Left ventricle myocardium inferior (tissue), 1 donor: Measurements from ENCODE around the gene ANKDD1B. TPM values are rescaled to one million over a fixed set of nuclear protein-coding genes. Genes with fewer than 3 reads are reported as not detected.
A peak's percentile ranks its signal among the peaks of the same experiment; 100 is the strongest.

Source experiments
- DNase-seq: peaks from one replicate; pipeline ENCODE4 v3.0.0-alpha.2; 2020
- H3K27ac ChIP-seq: fragments of 200-600 bp; replicated peaks from 2 replicates; pipeline ENCODE4 v1.8.0; 2021
- H3K27me3 ChIP-seq: fragments of 200-600 bp; 2 replicates; pipeline ENCODE4 v1.8.0; 2021; ENCODE audit warnings: low read depth
- H3K36me3 ChIP-seq: fragments of 200-600 bp; 2 replicates; pipeline ENCODE4 v1.8.0; 2021
- H3K4me1 ChIP-seq: fragments of 200-600 bp; 2 replicates; pipeline ENCODE4 v1.8.0; 2021
- H3K4me3 ChIP-seq: fragments of 200-600 bp; 2 replicates; pipeline ENCODE4 v1.8.0; 2021; ENCODE audit warnings: mild to moderate bottlenecking, moderate library complexity
- H3K9me3 ChIP-seq: fragments of 200-600 bp; replicated peaks from 2 replicates; pipeline ENCODE4 v1.8.0; 2021
- intact Hi-C: fragments of 100-400 bp; cut with micrococcal nuclease; formaldehyde crosslinking; loops from one replicate; pipeline ENCODE4 v1.11.0; 2022
- total RNA-seq: library from RNA; stranded (reverse); fragmentation: NEBNext Ultra II Directional; extraction: Animal tissue kit (Norgen Biotek cat#: 25700); gene quantifications from one replicate; pipeline ENCODE4 v1.2.1, GENCODE V29; 2021
- TF ChIP-seq, protein P1 (sequence below): fragments of 200-600 bp; IDR thresholded peaks from 2 replicates; pipeline ENCODE4 v1.8.0; 2021; ENCODE audit warnings: antibody characterized with exemption, mild to moderate bottlenecking, borderline replicate concordance
- donor health status: DM: no; HTN: yes; CAD: no; lungs with severe emphysema.

The ANKDD1B gene
- total RNA-seq, 1 donor from 2014 or later, result 0.27 TPM

DNA sequence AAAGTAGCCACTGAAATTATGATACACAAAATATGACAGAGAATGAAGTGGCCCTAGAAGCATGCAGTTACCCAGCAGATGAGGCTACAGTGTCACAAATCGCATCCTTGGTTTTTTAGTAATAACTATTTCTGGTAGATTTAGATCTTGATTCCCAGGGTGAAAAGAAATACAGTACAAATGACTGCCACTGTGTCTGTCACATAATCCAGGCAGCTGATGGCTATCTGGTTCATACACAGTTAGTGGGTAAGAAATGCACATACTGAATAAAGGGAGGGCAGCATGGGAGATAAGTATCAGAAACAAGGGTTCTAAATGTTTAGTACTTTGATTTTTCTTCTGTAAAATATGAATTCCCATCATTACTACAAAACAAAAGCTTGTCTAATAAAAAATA lies 64.5 kb downstream of the ANKDD1B start:
- Histone ChIP-seq H3K27ac (no peak overlapping the region), H3K9me3 (no peaks in the 10 kb centered on the region), H3K36me3 (peaks cover 16% of the 10 kb centered on the region), H3K4me1 (no peaks in the 10 kb centered on the region), H3K27me3 (no peaks in the 10 kb centered on the region), H3K4me3 (no peak overlapping the region)
- no peak for DNase-seq
- intact Hi-C loops, result no loop called here
- TF ChIP-seq, protein P1, sequence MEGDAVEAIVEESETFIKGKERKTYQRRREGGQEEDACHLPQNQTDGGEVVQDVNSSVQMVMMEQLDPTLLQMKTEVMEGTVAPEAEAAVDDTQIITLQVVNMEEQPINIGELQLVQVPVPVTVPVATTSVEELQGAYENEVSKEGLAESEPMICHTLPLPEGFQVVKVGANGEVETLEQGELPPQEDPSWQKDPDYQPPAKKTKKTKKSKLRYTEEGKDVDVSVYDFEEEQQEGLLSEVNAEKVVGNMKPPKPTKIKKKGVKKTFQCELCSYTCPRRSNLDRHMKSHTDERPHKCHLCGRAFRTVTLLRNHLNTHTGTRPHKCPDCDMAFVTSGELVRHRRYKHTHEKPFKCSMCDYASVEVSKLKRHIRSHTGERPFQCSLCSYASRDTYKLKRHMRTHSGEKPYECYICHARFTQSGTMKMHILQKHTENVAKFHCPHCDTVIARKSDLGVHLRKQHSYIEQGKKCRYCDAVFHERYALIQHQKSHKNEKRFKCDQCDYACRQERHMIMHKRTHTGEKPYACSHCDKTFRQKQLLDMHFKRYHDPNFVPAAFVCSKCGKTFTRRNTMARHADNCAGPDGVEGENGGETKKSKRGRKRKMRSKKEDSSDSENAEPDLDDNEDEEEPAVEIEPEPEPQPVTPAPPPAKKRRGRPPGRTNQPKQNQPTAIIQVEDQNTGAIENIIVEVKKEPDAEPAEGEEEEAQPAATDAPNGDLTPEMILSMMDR, result no peak

DNA sequence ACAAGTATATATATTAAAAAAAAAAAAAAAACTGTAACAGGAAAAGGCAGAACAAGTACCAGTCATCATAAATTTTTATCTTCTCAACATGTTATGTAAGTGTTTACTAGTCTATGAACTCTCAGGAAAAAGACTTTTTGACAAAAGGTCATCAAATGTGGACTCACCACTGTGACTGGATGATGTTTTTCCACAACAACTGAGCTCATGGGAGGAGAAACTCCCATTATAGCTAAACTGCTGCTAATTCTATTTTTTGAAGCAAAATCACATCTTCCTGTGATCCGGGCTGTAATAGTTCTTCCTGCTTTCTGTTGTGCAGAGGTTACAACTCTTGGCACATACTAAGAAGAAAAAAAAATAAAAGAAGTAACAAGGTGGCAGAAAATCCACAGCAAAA lies 66.4 kb downstream of the ANKDD1B start:
- H3K4me1 ChIP-seq, result no peaks in the 10 kb centered on the region
- no peaks in the 10 kb centered on the region for H3K9me3 ChIP-seq
- intact Hi-C loops, result no loop called here
- DNase-seq, result no peak
- H3K27me3 ChIP-seq, result no peaks in the 10 kb centered on the region
- TF ChIP-seq, protein P1, result no peak
- no peak overlapping the region for H3K4me3 ChIP-seq
- H3K27ac ChIP-seq, result no peak overlapping the region
- H3K36me3 ChIP-seq, result peaks cover 15% of the 10 kb centered on the region

DNA sequence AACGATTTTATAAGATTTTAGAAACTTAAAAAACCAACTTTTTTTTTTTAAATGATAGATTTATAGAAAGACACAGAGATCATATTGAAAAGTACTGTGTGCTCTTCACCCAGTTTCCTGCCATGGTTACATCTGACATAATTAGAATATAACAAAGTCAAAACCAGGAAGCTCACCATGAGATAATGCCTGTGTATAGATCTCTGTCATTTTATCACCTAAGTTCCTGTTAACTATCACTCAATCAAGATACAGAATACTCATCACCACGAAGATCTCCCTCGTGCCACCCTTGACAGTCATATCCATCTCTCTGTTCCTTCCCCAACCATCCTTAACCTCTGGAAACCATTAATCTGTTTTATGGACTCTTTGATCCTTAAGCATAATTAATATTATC lies 66.9 kb downstream of the ANKDD1B start:
- no peaks in the 10 kb centered on the region for H3K9me3 ChIP-seq
- peaks cover 10% of the 10 kb centered on the region for H3K36me3 ChIP-seq
- intact Hi-C loops, result no loop called here
- no peak overlapping the region for H3K27ac ChIP-seq
- TF ChIP-seq, protein P1, result no peak
- H3K4me3 ChIP-seq, result no peak overlapping the region
- no peaks in the 10 kb centered on the region for H3K27me3 ChIP-seq
- H3K4me1 ChIP-seq, result no peaks in the 10 kb centered on the region
- no peak for DNase-seq

DNA sequence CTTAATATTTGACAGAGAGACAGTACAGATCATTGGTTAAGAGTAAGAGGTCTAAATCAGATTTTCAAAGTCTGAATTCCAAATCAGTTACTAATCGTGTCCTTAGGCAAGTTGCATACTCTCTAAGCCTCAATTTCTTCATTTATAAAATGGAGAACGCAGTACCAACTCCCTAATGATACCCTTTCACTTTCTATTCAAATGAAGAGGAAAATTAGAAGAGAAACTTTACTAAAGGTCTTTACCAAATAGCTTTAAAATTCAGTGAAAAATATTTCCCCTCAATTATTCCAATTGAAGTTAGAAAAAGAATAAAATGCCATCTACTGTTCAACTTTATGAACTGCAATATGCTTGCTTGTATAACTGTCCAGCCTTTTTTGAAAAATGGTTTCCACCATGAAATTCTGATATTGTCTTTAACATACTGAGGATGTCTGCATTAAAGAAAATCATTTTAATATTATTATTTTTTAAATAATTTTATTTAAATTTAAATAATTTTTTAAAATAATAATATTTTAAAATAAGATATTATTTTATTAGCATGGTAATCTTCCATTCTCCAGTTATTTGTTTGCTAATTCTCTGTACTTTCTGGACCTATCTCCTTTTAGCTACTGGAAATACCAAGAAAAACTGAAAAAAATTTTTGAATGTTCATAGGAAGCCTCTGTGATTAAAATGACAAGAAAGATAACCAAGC lies 70.0 kb downstream of the ANKDD1B start:
- Histone ChIP-seq H3K27ac (no peak overlapping the region), H3K9me3 (no peaks in the 10 kb centered on the region), H3K36me3 (peaks cover 12% of the 10 kb centered on the region), H3K27me3 (no peaks in the 10 kb centered on the region), H3K4me3 (no peak overlapping the region), H3K4me1 (no peaks in the 10 kb centered on the region)
- intact Hi-C loops, result loop anchor here (10.0 kb wide), 1 partner anchor 446 kb away; the partner anchor contains the start of gene ANKRD31
- TF ChIP-seq, protein P1, result peak; percentile 84
- DNase-seq, result no peak

DNA sequence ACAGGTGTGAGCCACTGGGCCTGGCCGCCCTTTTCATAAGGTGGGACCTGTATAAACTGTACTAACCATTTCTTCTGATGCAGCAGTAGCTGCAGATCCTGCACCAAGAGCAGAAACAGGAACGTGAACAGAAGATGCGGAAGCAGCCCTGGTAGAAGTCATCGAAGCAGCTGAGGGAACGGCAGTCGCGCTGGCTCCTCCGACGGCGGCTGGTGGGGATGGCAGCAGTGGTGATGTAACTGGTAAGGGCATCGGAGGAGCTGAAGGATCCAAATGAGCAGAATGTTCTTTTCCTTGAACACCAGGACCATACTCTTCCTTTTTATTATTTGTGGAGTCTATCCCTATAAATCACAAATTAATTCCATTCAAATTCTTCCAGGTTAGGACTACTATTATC lies 73.9 kb downstream of the ANKDD1B start:
- DNase-seq, result no peak
- TF ChIP-seq, protein P1, result no peak
- Histone ChIP-seq H3K9me3 (no peaks in the 10 kb centered on the region), H3K4me3 (no peak overlapping the region), H3K27ac (no peak overlapping the region), H3K4me1 (no peaks in the 10 kb centered on the region), H3K36me3 (peaks cover 43% of the 10 kb centered on the region), H3K27me3 (no peaks in the 10 kb centered on the region)
- intact Hi-C loops, result loop anchor here (10.0 kb wide), 1 partner anchor 450 kb away; the partner anchor contains the start of gene ANKRD31
